ENCODE data around the gene ADD1. TPM values are rescaled to one million over a fixed set of nuclear protein-coding genes. Genes with fewer than 3 reads are reported as not detected.

ADD1 gene
- total and polyA plus RNA-seq, 2 of the 13 experiments (the other 11 are each of a cell fraction or from before 2014, with no cell fraction given): 73.9 to 122 TPM

GRCh38 chr4:2968381-2968780, 124.7 kb downstream of the ADD1 start (continued):
- TF ChIP-seq DZIP1 (CRISPR knock-in tag; IDR thresholded peaks at IDR 0.05) (no peak), ZNF143 (CRISPR knock-in tag; IDR thresholded peaks at IDR 0.05) (no peak), NFYB (CRISPR knock-in tag; IDR thresholded peaks at IDR 0.05) (no peak), ZNF737 (CRISPR knock-in tag; IDR thresholded peaks at IDR 0.05; ENCODE audit: borderline replicate concordance) (no peak)

GRCh38 chr4:2971275-2971674, 127.6 kb downstream of the ADD1 start:
- ATAC-seq: no peak
- H3K79me2 ChIP-seq (ENCODE audit: insufficient read depth, low read length): no peaks in the 10 kb centered on the region
- no peak for FAIRE-seq
- no TSS peak for BruUV-seq (replicated peaks)
- in situ Hi-C loops (cut with HindIII; ENCODE audit: extremely low pct_ligation_motif_present, low pct_unique_long_range_greater_than_20kb) (no loop called here), intact Hi-C loops (cut with micrococcal nuclease; ENCODE audit: unreplicated experiment) (no loop called here)
- H3K4me2 ChIP-seq (ENCODE audit: low read depth, low read length): no peak overlapping the region
- H2AFZ ChIP-seq (ENCODE audit: low read length): no peak overlapping the region
- H3K27ac ChIP-seq (ENCODE audit: extremely low read length, insufficient read depth, low read length): no peak overlapping the region
- no peak for DNase-seq (ENCODE audit: low spot score)
- ChIA-PET POLR2A (no interaction called here), CTCF (ENCODE audit: low intra/inter-chr PET ratio, low total read pairs) (no interaction called here)
- H3K27me3 ChIP-seq (ENCODE audit: control insufficient read depth in 1 of 2, insufficient read depth in 2 of 2, low read length in 2 of 2): peaks cover 0 to 25% of the 10 kb centered on the region in 2 experiments; a peak in 3 of 5 replicates
- no peaks in the 10 kb centered on the region for H4K20me1 ChIP-seq (ENCODE audit: insufficient read depth, low read length)
- H3K4me3 ChIP-seq (replicated peaks in 1 of 3; ENCODE audit: insufficient read depth in 1 of 3, low read depth in 2 of 3, low read length in 3 of 3): no peak overlapping the region
- no peaks in the 10 kb centered on the region for H3K4me1 ChIP-seq (ENCODE audit: insufficient read depth, low read length)
- no peak overlapping the region for H3K9ac ChIP-seq (ENCODE audit: insufficient read depth, low read depth, low read length)
- no peaks in the 10 kb centered on the region for H3K36me3 ChIP-seq (replicated peaks in 1 of 2; ENCODE audit: control insufficient read depth in 1 of 2, insufficient read depth in 2 of 2, low read length in 2 of 2)
- WGBS (ENCODE audit: low lambda C conversion rate): 81% methylated on average over 3 of the region's 3 CpGs
- H3K9me3 ChIP-seq (ENCODE audit: low read length): no peaks in the 10 kb centered on the region
- no peak for TF ChIP-seq ZNF709 (CRISPR knock-in tag; IDR thresholded peaks at IDR 0.05)
- TF ChIP-seq KDM1A (CRISPR knock-in tag; IDR thresholded peaks at IDR 0.05): no peak
- TF ChIP-seq ZMYM4 (CRISPR knock-in tag; IDR thresholded peaks at IDR 0.05): no peak
- no peak for TF ChIP-seq ARID5B (CRISPR knock-in tag; IDR thresholded peaks at IDR 0.05)
- TF ChIP-seq LRRFIP1 (CRISPR knock-in tag; conservative IDR thresholded peaks at IDR 0.05): no peak
- no peak for TF ChIP-seq ZNF749 (CRISPR knock-in tag; IDR thresholded peaks at IDR 0.05; ENCODE audit: borderline replicate concordance)
- TF ChIP-seq SRSF1 (optimal IDR thresholded peaks at IDR 0.05; ENCODE audit: low read depth, low read length): no peak
- TF ChIP-seq ZNF383 (CRISPR knock-in tag; IDR thresholded peaks at IDR 0.05; ENCODE audit: borderline replicate concordance): no peak
- no peak for TF ChIP-seq ZNF280B (CRISPR knock-in tag; IDR thresholded peaks at IDR 0.05; ENCODE audit: borderline replicate concordance)
